Fibroblast of peridontal ligament (primary cell): ENCODE measurements around the gene TMEM174.

ENCODE experiments used
- DNase-seq: peaks from one replicate; pipeline ENCODE4 v3.0.0-alpha.2; 2010; ENCODE audit errors: extremely low read depth

TMEM174 gene

DNA sequence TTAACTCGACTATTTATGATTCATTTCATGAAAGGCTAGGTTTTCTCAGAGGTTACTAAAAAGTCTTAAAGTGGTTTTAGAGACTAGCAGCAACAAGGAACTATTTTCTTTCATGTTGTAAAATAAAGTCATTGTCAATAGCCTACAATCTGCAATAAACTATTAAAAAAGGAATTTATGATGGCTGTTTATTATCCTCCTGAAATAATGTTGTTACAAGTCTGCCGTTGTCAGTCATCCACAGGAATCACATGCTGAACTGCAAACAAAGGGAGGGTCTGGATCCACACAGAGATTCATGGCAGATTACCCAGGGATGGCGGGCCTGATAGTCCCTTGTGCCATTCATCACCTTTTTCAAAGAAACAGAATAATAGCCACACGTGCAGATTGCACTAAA lies 49.2 kb downstream of the TMEM174 start:
- DNase-seq, result no peak
